K562 (cell line): ENCODE data around the gene CFDP1. TPM values are rescaled to one million over a fixed set of nuclear protein-coding genes. Genes with fewer than 3 reads are reported as not detected.

Source experiments
- BRD9 ChIP-seq: fragments of 450-650 bp; IDR thresholded peaks from 2 replicates; pipeline ENCODE4 v1.6.1; 2018; ENCODE audit warnings: low read depth; ENCODE audit not compliant: partially characterized antibody
- HNRNPK ChIP-seq: fragments of 200-400 bp; formaldehyde crosslinking; IDR thresholded peaks from one replicate; pipeline ENCODE4 v1.6.1; 2018; ENCODE audit warnings: mild to moderate bottlenecking, low read depth, low read length; ENCODE audit not compliant: poor library complexity, severe bottlenecking
- IRF2 ChIP-seq: sonication (generic); formaldehyde crosslinking; IDR thresholded peaks from 2 replicates; pipeline ENCODE4 v1.8.1; 2022; ENCODE audit warnings: mild to moderate bottlenecking, missing genetic modification reagents
- KLF6 ChIP-seq: fragments of 250-450 bp; sonication (Bioruptor Pico); IDR thresholded peaks from 2 replicates; pipeline ENCODE4 v1.4.0; 2020; ENCODE audit warnings: mild to moderate bottlenecking, moderate library complexity, borderline replicate concordance
- NR4A1 ChIP-seq, 2 experiments: fragments of 250-450 bp in 1 of 2; fragments of 450-650 bp in 1 of 2; sonication (Bioruptor Pico) in 1 of 2; IDR thresholded peaks; 2 replicates each; pipeline versions ENCODE4 v1.4.0 to v1.6.1; 2016 to 2020; ENCODE audit warnings: mild to moderate bottlenecking in 2 of 2, missing compliant biosample characterization in 1 of 2, missing genetic modification characterization in 1 of 2, moderate library complexity in 1 of 2
- PRPF4 ChIP-seq: fragments of 200-400 bp; formaldehyde crosslinking; IDR thresholded peaks from one replicate; pipeline ENCODE4 v1.6.1; 2017; ENCODE audit warnings: low read length, low read depth, mild to moderate bottlenecking; ENCODE audit not compliant: insufficient read depth, poor library complexity, severe bottlenecking
- RUNX1 ChIP-seq: sonication (generic); IDR thresholded peaks from 2 replicates; pipeline ENCODE4 v1.6.1; 2016; ENCODE audit warnings: antibody characterized with exemption, low read depth
- TOE1 ChIP-seq, 2 experiments: fragments of 450-650 bp in 1 of 2; sonication (generic) in 1 of 2; formaldehyde crosslinking in 1 of 2; IDR thresholded peaks; 2 replicates each; pipeline versions ENCODE4 v1.7.1 to v1.8.0; 2016 to 2022; ENCODE audit warnings: borderline replicate concordance in 2 of 2, mild to moderate bottlenecking in 2 of 2, antibody characterized with exemption in 1 of 2, inconsistent platforms in 1 of 2, low read depth in 1 of 2, missing genetic modification reagents in 1 of 2, moderate library complexity in 1 of 2
- ZFP36 ChIP-seq: fragments of 150-350 bp; IDR thresholded peaks from 2 replicates; pipeline ENCODE4 v1.6.1; 2018; ENCODE audit warnings: low read length, low read depth; ENCODE audit not compliant: partially characterized antibody
- ZNF24 ChIP-seq: fragments of 450-650 bp; IDR thresholded peaks from 2 replicates; pipeline ENCODE4 v1.6.1; 2016
- ZNF785 ChIP-seq: fragments of 250-450 bp; sonication (Bioruptor Pico); IDR thresholded peaks from 2 replicates; pipeline ENCODE4 v1.4.0; 2020; ENCODE audit warnings: mild to moderate bottlenecking
- polyA plus RNA-seq, 8 experiments: library from polyadenylated mRNA; depleted of rRNA in 4 of 8; stranded (reverse) in 5 of 8; unstranded in 3 of 8; fragments of >200 nt; fragmentation: Nextera tagmentation in 2 of 8; fragmentation: Illumina TruSeq in 1 of 8; extraction: Ambion mirVana in 2 of 8; extraction: Trizol in 1 of 8; gene quantifications; 2 replicates each; pipeline versions ENCODE4 v1.2.1 to v1.2.3, GENCODE V29; 2011 to 2014; ENCODE audit warnings: inconsistent platforms in 1 of 8, missing spikeins in 1 of 8
- total RNA-seq, 7 experiments: library from RNA; depleted of rRNA in 6 of 7; stranded (reverse); fragments of >200 nt in 6 of 7; fragmentation: Illumina TruSeq in 2 of 7; extraction: Trizol in 2 of 7; gene quantifications; 2 replicates each; pipeline versions ENCODE4 v1.2.1 to v1.2.3, GENCODE V29; 2011 to 2021; ENCODE audit warnings: low replicate concordance in 1 of 7
- TF ChIP-seq, protein P1 (sequence below): fragments of 450-650 bp; IDR thresholded peaks from 2 replicates; pipeline ENCODE4 v1.6.1; 2016; ENCODE audit warnings: borderline replicate concordance
- TF ChIP-seq, protein P2 (sequence below): IDR thresholded peaks from 2 replicates; pipeline ENCODE4 v1.6.1; 2011; ENCODE audit not compliant: insufficient read length; ENCODE audit errors: extremely low read depth
- TF ChIP-seq, protein P3 (sequence below), 2 experiments: IDR thresholded peaks in 1 of 2; conservative IDR thresholded peaks in 1 of 2; 2 replicates each; pipeline ENCODE4 v1.6.1; 2016; ENCODE audit warnings: low read depth in 2 of 2, mild to moderate bottlenecking in 1 of 2, missing compliant biosample characterization in 1 of 2, missing genetic modification characterization in 1 of 2, moderate library complexity in 1 of 2
- TF ChIP-seq, protein P4 (sequence below): fragments of 250-450 bp; sonication (Bioruptor Pico); IDR thresholded peaks from 2 replicates; pipeline ENCODE4 v1.4.0; 2020; ENCODE audit warnings: mild to moderate bottlenecking
- TF ChIP-seq, protein P5 (sequence below): fragments of 250-450 bp; sonication (Bioruptor Pico); IDR thresholded peaks from 2 replicates; pipeline ENCODE4 v1.8.0; 2021; ENCODE audit warnings: moderate library complexity, mild to moderate bottlenecking, inconsistent platforms

CFDP1 gene
- total and polyA plus RNA-seq, 9 of the 15 experiments (the other 6 are each of a cell fraction or from before 2014, with no cell fraction given): 31.5 to 78.4 (median 61.7) TPM

DNA sequence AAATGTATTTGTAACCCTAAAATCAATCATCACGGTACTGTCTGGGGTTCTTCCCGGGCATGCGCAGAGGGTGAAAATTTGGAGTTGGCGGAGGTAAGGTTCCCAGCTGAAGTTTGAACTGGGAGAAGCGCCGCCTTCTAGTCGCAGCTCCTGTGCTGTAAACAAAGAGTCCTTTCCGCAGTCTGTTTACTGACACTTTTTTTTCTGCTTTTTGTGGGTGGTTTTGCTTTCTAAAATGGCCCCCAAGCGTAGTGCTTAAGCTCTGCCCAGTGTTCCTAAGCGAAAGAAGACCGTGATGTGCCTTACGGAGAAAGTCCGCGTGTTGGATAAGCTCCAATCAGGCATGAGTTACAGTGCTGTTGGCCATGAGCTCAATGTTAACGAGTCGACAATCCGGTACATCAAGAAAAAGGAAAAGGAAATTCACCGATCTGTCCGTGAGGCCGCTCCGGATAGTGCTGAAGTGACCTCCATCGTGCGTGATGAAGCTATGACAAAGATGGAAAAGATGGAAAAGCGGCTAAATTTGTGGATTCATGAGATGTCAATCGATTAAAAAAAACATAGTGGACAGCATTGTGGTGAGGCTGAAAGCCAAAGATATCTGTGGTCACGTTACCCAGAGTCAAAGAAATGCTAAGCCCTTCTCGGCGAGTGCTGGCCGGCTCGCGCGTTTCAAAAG lies 570 bp upstream of the CFDP1 start (continued):
- TF ChIP-seq, protein P1, sequence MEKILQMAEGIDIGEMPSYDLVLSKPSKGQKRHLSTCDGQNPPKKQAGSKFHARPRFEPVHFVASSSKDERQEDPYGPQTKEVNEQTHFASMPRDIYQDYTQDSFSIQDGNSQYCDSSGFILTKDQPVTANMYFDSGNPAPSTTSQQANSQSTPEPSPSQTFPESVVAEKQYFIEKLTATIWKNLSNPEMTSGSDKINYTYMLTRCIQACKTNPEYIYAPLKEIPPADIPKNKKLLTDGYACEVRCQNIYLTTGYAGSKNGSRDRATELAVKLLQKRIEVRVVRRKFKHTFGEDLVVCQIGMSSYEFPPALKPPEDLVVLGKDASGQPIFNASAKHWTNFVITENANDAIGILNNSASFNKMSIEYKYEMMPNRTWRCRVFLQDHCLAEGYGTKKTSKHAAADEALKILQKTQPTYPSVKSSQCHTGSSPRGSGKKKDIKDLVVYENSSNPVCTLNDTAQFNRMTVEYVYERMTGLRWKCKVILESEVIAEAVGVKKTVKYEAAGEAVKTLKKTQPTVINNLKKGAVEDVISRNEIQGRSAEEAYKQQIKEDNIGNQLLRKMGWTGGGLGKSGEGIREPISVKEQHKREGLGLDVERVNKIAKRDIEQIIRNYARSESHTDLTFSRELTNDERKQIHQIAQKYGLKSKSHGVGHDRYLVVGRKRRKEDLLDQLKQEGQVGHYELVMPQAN: 0 out of 2 replicates have a peak, but pooled peaks have one; percentile 44
- TF ChIP-seq, protein P2, sequence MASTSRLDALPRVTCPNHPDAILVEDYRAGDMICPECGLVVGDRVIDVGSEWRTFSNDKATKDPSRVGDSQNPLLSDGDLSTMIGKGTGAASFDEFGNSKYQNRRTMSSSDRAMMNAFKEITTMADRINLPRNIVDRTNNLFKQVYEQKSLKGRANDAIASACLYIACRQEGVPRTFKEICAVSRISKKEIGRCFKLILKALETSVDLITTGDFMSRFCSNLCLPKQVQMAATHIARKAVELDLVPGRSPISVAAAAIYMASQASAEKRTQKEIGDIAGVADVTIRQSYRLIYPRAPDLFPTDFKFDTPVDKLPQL: no peak
- TF ChIP-seq BRD9 (peak; percentile 92), NR4A1 (CRISPR knock-in tag; IDR thresholded peaks at IDR 0.05) (no peak), NR4A1 (tag; IDR thresholded peaks at IDR 0.05) (peak; percentile 60; the same call in 1 of the 2 replicates), HNRNPK (no peak), IRF2 (CRISPR knock-in tag) (no peak), RUNX1 (no peak), PRPF4 (no peak), TOE1 (IDR thresholded peaks at IDR 0.05; ENCODE audit: borderline replicate concordance) (no peak), TOE1 (CRISPR knock-in tag; IDR thresholded peaks at IDR 0.05; ENCODE audit: borderline replicate concordance, low read depth) (no peak), ZNF785 (no peak), ZNF24 (no peak), KLF6 (no peak), ZFP36 (no peak)
- TF ChIP-seq, protein P3, sequence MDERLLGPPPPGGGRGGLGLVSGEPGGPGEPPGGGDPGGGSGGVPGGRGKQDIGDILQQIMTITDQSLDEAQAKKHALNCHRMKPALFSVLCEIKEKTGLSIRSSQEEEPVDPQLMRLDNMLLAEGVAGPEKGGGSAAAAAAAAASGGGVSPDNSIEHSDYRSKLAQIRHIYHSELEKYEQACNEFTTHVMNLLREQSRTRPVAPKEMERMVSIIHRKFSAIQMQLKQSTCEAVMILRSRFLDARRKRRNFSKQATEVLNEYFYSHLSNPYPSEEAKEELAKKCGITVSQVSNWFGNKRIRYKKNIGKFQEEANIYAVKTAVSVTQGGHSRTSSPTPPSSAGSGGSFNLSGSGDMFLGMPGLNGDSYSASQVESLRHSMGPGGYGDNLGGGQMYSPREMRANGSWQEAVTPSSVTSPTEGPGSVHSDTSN (CRISPR knock-in tag; IDR thresholded peaks at IDR 0.05; ENCODE audit: low read depth): no peak
- TF ChIP-seq, protein P3 (tag; conservative IDR thresholded peaks at IDR 0.05; ENCODE audit: low read depth): peak; percentile 72
- TF ChIP-seq, protein P4, sequence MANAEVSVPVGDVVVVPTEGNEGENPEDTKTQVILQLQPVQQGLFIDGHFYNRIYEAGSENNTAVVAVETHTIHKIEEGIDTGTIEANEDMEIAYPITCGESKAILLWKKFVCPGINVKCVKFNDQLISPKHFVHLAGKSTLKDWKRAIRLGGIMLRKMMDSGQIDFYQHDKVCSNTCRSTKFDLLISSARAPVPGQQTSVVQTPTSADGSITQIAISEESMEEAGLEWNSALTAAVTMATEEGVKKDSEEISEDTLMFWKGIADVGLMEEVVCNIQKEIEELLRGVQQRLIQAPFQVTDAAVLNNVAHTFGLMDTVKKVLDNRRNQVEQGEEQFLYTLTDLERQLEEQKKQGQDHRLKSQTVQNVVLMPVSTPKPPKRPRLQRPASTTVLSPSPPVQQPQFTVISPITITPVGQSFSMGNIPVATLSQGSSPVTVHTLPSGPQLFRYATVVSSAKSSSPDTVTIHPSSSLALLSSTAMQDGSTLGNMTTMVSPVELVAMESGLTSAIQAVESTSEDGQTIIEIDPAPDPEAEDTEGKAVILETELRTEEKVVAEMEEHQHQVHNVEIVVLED (CRISPR knock-in tag): no peak
- TF ChIP-seq, protein P5, sequence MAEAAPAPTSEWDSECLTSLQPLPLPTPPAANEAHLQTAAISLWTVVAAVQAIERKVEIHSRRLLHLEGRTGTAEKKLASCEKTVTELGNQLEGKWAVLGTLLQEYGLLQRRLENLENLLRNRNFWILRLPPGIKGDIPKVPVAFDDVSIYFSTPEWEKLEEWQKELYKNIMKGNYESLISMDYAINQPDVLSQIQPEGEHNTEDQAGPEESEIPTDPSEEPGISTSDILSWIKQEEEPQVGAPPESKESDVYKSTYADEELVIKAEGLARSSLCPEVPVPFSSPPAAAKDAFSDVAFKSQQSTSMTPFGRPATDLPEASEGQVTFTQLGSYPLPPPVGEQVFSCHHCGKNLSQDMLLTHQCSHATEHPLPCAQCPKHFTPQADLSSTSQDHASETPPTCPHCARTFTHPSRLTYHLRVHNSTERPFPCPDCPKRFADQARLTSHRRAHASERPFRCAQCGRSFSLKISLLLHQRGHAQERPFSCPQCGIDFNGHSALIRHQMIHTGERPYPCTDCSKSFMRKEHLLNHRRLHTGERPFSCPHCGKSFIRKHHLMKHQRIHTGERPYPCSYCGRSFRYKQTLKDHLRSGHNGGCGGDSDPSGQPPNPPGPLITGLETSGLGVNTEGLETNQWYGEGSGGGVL (CRISPR knock-in tag): no peak
